G401 (cell line): Measurements from ENCODE around the gene TMEM151B. TPM values are rescaled to one million over a fixed set of nuclear protein-coding genes. Genes with fewer than 3 reads are reported as not detected.
"Not testable (repeated sequence)": the region's sequence is repeated elsewhere in the genome, so short reads cannot be mapped to it uniquely, and the experiment has no call there.

Experiments
- DNase-seq: peaks from one replicate; pipeline ENCODE4 v3.0.0-alpha.2; 2015; ENCODE audit warnings: low spot score
- in situ Hi-C: cut with HindIII; loops from 2 replicates; pipeline ENCODE4 v1.10.0; 2016; ENCODE audit warnings: low sequenced_read_pairs, mixed read lengths
- total RNA-seq: library from RNA; depleted of rRNA; stranded (reverse); fragments of >200 nt; shearing (Covaris generic); gene quantifications from 2 replicates; pipeline ENCODE4 v1.2.3, GENCODE V29; 2014

Gene TMEM151B
- total RNA-seq, 1 experiment from 2014 or later, result 14.6 TPM

GRCh38 chr6:44230034-44230675, 40.1 kb upstream of the TMEM151B start:
- in situ Hi-C loops, result loop anchor here (10.0 kb wide), 1 partner anchor 85 kb away; no protein-coding TSS in a partner anchor
- DNase-seq, result no peak

GRCh38 chr6:44231426-44231825, 38.8 kb upstream of the TMEM151B start:
- not testable (repeated sequence) for DNase-seq
- in situ Hi-C loops, result loop anchor here (10.0 kb wide), 1 partner anchor 87 kb away; no protein-coding TSS in a partner anchor

- in situ Hi-C loops, result loop anchor here (10.0 kb wide), 1 partner anchor 88 kb away; no protein-coding TSS in a partner anchor
- DNase-seq, result no peak
These were observed 37.3 kb upstream of the TMEM151B start for GRCh38 chr6:44232676-44233566.

GRCh38 chr6:44233567-44234100, 36.6 kb upstream of the TMEM151B start:
- no peak for DNase-seq
- in situ Hi-C loops, result loop anchor here (10.0 kb wide), 1 partner anchor 89 kb away; no protein-coding TSS in a partner anchor

GRCh38 chr6:44234101-44235025, 35.9 kb upstream of the TMEM151B start:
- peak; percentile 89 for DNase-seq
- in situ Hi-C loops, result loop anchor here (10.0 kb wide), 1 partner anchor 90 kb away; no protein-coding TSS in a partner anchor

GRCh38 chr6:44235269-44235668, 35.0 kb upstream of the TMEM151B start:
- DNase-seq, result no peak
- in situ Hi-C loops, result loop anchor here (10.0 kb wide), 1 partner anchor 90 kb away; no protein-coding TSS in a partner anchor

GRCh38 chr6:44235891-44236516, 34.2 kb upstream of the TMEM151B start:
- no peak for DNase-seq
- in situ Hi-C loops, result loop anchor here (10.0 kb wide), 1 partner anchor 91 kb away; no protein-coding TSS in a partner anchor

GRCh38 chr6:44237021-44237812, 33.0 kb upstream of the TMEM151B start:
- peak; percentile 86 for DNase-seq

GRCh38 chr6:44237813-44238433, 32.3 kb upstream of the TMEM151B start:
- in situ Hi-C loops, result loop anchor here (10.0 kb wide), 1 partner anchor 93 kb away; no protein-coding TSS in a partner anchor
- peak; percentile 78 for DNase-seq

More at GRCh38 chr6:44237021-44237812, 33.0 kb upstream of the TMEM151B start:
- in situ Hi-C loops, result loop anchor here (10.0 kb wide), 1 partner anchor 92 kb away; no protein-coding TSS in a partner anchor

- no peak for DNase-seq
- in situ Hi-C loops, result loop anchor here (10.0 kb wide), 1 partner anchor 94 kb away; no protein-coding TSS in a partner anchor
These were observed 31.4 kb upstream of the TMEM151B start for GRCh38 chr6:44238687-44239350.

GRCh38 chr6:44243345-44243744, 26.9 kb upstream of the TMEM151B start:
- DNase-seq, result no peak
- in situ Hi-C loops, result no loop called here

GRCh38 chr6:44245391-44245911, 24.8 kb upstream of the TMEM151B start:
- in situ Hi-C loops, result no loop called here
- no peak for DNase-seq

- in situ Hi-C loops, result no loop called here
- peak; percentile 87 for DNase-seq
These were observed 24.2 kb upstream of the TMEM151B start for GRCh38 chr6:44245912-44246662.

- DNase-seq, result peak; percentile 99
- in situ Hi-C loops, result no loop called here
These were observed 23.4 kb upstream of the TMEM151B start, which contains the start of gene HSP90AB1 for GRCh38 chr6:44246663-44247337. TSS of gene HSP90AB1 (plus strand) at chr6:44247101. CDS start at chr6:44248630, 1,529 bp downstream.
